ENCODE results near the gene DLL1.

Gene DLL1

GRCh38 chr6:170250981-170251775 is 39.7 kb downstream of the DLL1 start:
- POLR2A ChIA-PET, result no interaction called here
- no peak for TF ChIP-seq CTCF (IDR thresholded peaks at IDR 0.05; ENCODE audit: control extremely low read depth, extremely low read depth, low read depth, missing control alignments)
- CTCF ChIA-PET, result interaction anchor here (1.2 to 1.6 kb wide), 2 partner anchors 12 to 14 kb away, joined by 4 read pairs; no protein-coding TSS in a partner anchor
- DNase-seq (ENCODE audit: extremely low spot score), result no peak

GRCh38 chr6:170250455-170250854 is 40.4 kb downstream of the DLL1 start:
- TF ChIP-seq CTCF (IDR thresholded peaks at IDR 0.05; ENCODE audit: control extremely low read depth, extremely low read depth, low read depth, missing control alignments), result no peak
- DNase-seq (ENCODE audit: extremely low spot score), result no peak
- CTCF ChIA-PET, result interaction anchor here (1.2 to 1.6 kb wide), 2 partner anchors 12 to 15 kb away, joined by 4 read pairs; no protein-coding TSS in a partner anchor
- POLR2A ChIA-PET, result no interaction called here

- no peak for DNase-seq (ENCODE audit: extremely low spot score)
- CTCF ChIA-PET, result interaction anchor here (1.6 kb wide), 1 partner anchor 15 kb away, joined by 4 read pairs; no protein-coding TSS in a partner anchor
- TF ChIP-seq CTCF (IDR thresholded peaks at IDR 0.05; ENCODE audit: control extremely low read depth, extremely low read depth, low read depth, missing control alignments), result no peak
- POLR2A ChIA-PET, result no interaction called here
These were observed 41.1 kb downstream of the DLL1 start for GRCh38 chr6:170249817-170250216.

GRCh38 chr6:170248861-170249600 is 41.8 kb downstream of the DLL1 start:
- no peak for TF ChIP-seq CTCF (IDR thresholded peaks at IDR 0.05; ENCODE audit: control extremely low read depth, extremely low read depth, low read depth, missing control alignments)
- DNase-seq (ENCODE audit: extremely low spot score), result no peak
- POLR2A ChIA-PET, result no interaction called here
- CTCF ChIA-PET, result no interaction called here

GRCh38 chr6:170248111-170248805 is 42.6 kb downstream of the DLL1 start:
- ChIA-PET CTCF (no interaction called here), POLR2A (no interaction called here)
- TF ChIP-seq CTCF (IDR thresholded peaks at IDR 0.05; ENCODE audit: control extremely low read depth, extremely low read depth, low read depth, missing control alignments), result no peak
- no peak for DNase-seq (ENCODE audit: extremely low spot score)

- ChIA-PET POLR2A (no interaction called here), CTCF (no interaction called here)
- TF ChIP-seq CTCF (IDR thresholded peaks at IDR 0.05; ENCODE audit: control extremely low read depth, extremely low read depth, low read depth, missing control alignments), result no peak
- DNase-seq (ENCODE audit: extremely low spot score), result no peak
These were observed 43.6 kb downstream of the DLL1 start for GRCh38 chr6:170247178-170247701.
